GM23248 (cell line): Measurements from ENCODE around the gene APOE. TPM values are rescaled to one million over a fixed set of nuclear protein-coding genes. Genes with fewer than 3 reads are reported as not detected.

Experiments
- DNase-seq: peaks from one replicate; pipeline ENCODE4 v3.0.0-alpha.2; 2015
- H2AFZ ChIP-seq: fragments of 200-600 bp; sonication (generic); 2 replicates; pipeline ENCODE4 v1.6.1; 2016; ENCODE audit warnings: antibody characterized with exemption
- H3F3A ChIP-seq: fragments of 200-600 bp; sonication (generic); 2 replicates; pipeline ENCODE4 v1.6.1; 2016; ENCODE audit warnings: mild to moderate bottlenecking, antibody characterized with exemption, mixed run types; ENCODE audit not compliant: insufficient read depth
- H3K27ac ChIP-seq: fragments of 200-600 bp; sonication (generic); 2 replicates; pipeline ENCODE4 v1.5.1; 2016; ENCODE audit warnings: mild to moderate bottlenecking
- H3K27me3 ChIP-seq: fragments of 200-600 bp; sonication (generic); replicated peaks from 2 replicates; pipeline ENCODE4 v1.6.1; 2016; ENCODE audit warnings: mild to moderate bottlenecking; ENCODE audit not compliant: insufficient read depth
- H3K36me3 ChIP-seq: fragments of 200-600 bp; sonication (generic); 2 replicates; pipeline ENCODE4 v1.6.1; 2016; ENCODE audit warnings: low read depth, mild to moderate bottlenecking
- H3K4me1 ChIP-seq: fragments of 200-600 bp; sonication (generic); 2 replicates; pipeline ENCODE4 v1.6.1; 2016; ENCODE audit warnings: mild to moderate bottlenecking; ENCODE audit not compliant: insufficient read depth
- H3K4me2 ChIP-seq: fragments of 200-600 bp; sonication (generic); one replicate; pipeline ENCODE4 v1.6.1; 2016; ENCODE audit warnings: mild to moderate bottlenecking; ENCODE audit not compliant: unreplicated experiment
- H3K4me3 ChIP-seq: fragments of 200-600 bp; sonication (generic); 2 replicates; pipeline ENCODE4 v1.5.1; 2016; ENCODE audit warnings: mild to moderate bottlenecking
- H3K79me2 ChIP-seq: fragments of 200-600 bp; sonication (generic); 2 replicates; pipeline ENCODE4 v1.6.1; 2016; ENCODE audit warnings: mild to moderate bottlenecking; ENCODE audit not compliant: insufficient read depth
- H3K9ac ChIP-seq: fragments of 200-600 bp; sonication (generic); 2 replicates; pipeline ENCODE4 v1.6.1; 2016; ENCODE audit warnings: mild to moderate bottlenecking
- H3K9me2 ChIP-seq: fragments of 200-600 bp; sonication (generic); 2 replicates; pipeline ENCODE4 v1.6.1; 2016; ENCODE audit warnings: mixed run types, mild to moderate bottlenecking, moderate library complexity; ENCODE audit not compliant: insufficient read depth
- H3K9me3 ChIP-seq: fragments of 200-600 bp; sonication (generic); one replicate; pipeline ENCODE4 v1.6.1; 2017; ENCODE audit warnings: low read depth
- H4K20me1 ChIP-seq: fragments of 200-600 bp; sonication (generic); 2 replicates; pipeline ENCODE4 v1.6.0; 2016; ENCODE audit not compliant: insufficient read depth
- EZH2 ChIP-seq: fragments of 200-600 bp; sonication (generic); IDR thresholded peaks from 2 replicates; pipeline ENCODE4 v1.6.1; 2018; ENCODE audit warnings: antibody characterized with exemption, mild to moderate bottlenecking; ENCODE audit not compliant: insufficient read depth, poor library complexity, severe bottlenecking
- EZH2phosphoT487 ChIP-seq: fragments of 200-600 bp; sonication (generic); IDR thresholded peaks from 2 replicates; pipeline ENCODE4 v1.6.1; 2018; ENCODE audit warnings: antibody characterized with exemption, moderate library complexity, mild to moderate bottlenecking, low read depth; ENCODE audit not compliant: insufficient read depth
- WGBS, 2 experiments: methylation state at CpG; one replicate each; pipeline ENCODE4 v1.1.6; 2015 to 2017; ENCODE audit warnings: low lambda C conversion rate in 2 of 2, low coverage in 1 of 2; ENCODE audit errors: missing lambda C conversion rate in 2 of 2; 5-methylcytosine and 5-hydroxymethylcytosine counted together
- in situ Hi-C: fragments of 300-500 bp; cut with MboI; formaldehyde crosslinking; loops from 2 replicates; pipeline ENCODE4 v1.15.0; 2020
- polyA plus RNA-seq: library from polyadenylated mRNA; unstranded; fragments of >200 nt; fragmentation: Nextera tagmentation; extraction: Ambion mirVana; gene quantifications from 2 replicates; pipeline ENCODE4 v1.2.1, GENCODE V29; 2016
- total RNA-seq: library from RNA; depleted of rRNA; stranded (reverse); fragments of >200 nt; shearing (Covaris generic); gene quantifications from 2 replicates; pipeline ENCODE4 v1.2.3, GENCODE V29; 2014

APOE gene
- total and polyA plus RNA-seq, 2 experiments from 2014 or later = 0.60 to 0.76 TPM

DNA sequence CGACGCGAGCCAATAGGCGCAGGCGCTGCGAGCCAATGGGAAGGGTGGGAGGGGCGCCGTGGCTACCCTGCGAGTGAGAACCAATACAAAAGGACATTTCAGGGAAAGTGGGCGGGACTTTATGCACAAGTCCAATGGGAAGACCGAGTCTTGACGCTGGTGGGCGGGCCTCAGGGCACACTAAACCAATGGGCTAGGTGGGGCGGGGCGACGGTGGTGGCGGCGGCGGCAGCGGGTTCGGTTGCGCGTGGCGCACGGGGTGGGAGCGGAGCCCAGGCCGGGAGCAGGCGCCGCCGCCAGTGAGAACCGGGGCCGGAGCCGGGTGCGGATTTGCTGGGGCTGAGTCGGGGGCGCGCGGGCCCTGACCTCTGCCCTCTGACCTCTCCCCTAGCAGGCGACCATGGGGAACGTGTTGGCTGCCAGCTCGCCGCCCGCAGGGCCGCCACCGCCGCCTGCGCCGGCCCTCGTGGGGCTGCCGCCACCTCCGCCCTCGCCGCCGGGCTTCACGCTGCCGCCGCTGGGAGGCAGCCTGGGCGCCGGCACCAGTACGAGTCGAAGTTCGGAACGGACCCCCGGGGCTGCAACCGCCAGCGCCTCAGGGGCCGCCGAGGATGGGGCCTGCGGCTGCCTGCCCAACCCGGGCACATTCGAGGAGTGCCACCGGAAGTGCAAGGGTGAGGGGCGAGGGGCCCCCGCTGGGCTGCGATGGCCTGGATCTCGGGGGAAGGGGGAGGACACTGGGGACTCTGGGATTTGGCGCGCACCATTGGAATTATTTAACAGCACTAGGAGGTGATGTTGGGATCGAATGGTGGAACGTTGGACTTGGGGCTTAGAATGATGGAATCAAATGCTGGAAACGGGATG, 14.3 kb upstream of the APOE start, which contains the start of gene TOMM40:
TOMM40 (plus strand) TSS at position 239 of the 867 bp plus-strand sequence; CDS start at position 401, 162 bp downstream.
- Histone ChIP-seq H3K36me3 (no peaks in the 10 kb centered on the region), H2AFZ (peak within 1 kb of the TSS; percentile 76), H3K27me3 (no peaks in the 10 kb centered on the region), H3K4me1 (peaks cover 9% of the 10 kb centered on the region), H3K79me2 (peaks cover 38% of the 10 kb centered on the region), H3K9ac (peak within 1 kb of the TSS; percentile 87), H4K20me1 (no peaks in the 10 kb centered on the region), H3K9me3 (no peaks in the 10 kb centered on the region), H3K27ac (peak within 1 kb of the TSS; percentile 90), H3F3A (peaks cover 13% of the 10 kb centered on the region), H3K4me2 (peak within 1 kb of the TSS; percentile 99), H3K9me2 (no peaks in the 10 kb centered on the region), H3K4me3 (peak within 1 kb of the TSS; percentile 85)
- peak; percentile 100 for DNase-seq
- TF ChIP-seq EZH2phosphoT487 (no peak), EZH2 (no peak)
- WGBS, 2 experiments = 0 to 1% methylated on average over 50 to 62 of the region's 81 CpGs
- in situ Hi-C loops = no loop called here

- Histone ChIP-seq H3K9ac (peak overlapping the region; percentile 87), H3K79me2 (peaks cover 49% of the 10 kb centered on the region)
- no peak for DNase-seq
These were observed 12.7 kb upstream of the APOE start for GRCh38 chr19:44892932-44893331.

DNA sequence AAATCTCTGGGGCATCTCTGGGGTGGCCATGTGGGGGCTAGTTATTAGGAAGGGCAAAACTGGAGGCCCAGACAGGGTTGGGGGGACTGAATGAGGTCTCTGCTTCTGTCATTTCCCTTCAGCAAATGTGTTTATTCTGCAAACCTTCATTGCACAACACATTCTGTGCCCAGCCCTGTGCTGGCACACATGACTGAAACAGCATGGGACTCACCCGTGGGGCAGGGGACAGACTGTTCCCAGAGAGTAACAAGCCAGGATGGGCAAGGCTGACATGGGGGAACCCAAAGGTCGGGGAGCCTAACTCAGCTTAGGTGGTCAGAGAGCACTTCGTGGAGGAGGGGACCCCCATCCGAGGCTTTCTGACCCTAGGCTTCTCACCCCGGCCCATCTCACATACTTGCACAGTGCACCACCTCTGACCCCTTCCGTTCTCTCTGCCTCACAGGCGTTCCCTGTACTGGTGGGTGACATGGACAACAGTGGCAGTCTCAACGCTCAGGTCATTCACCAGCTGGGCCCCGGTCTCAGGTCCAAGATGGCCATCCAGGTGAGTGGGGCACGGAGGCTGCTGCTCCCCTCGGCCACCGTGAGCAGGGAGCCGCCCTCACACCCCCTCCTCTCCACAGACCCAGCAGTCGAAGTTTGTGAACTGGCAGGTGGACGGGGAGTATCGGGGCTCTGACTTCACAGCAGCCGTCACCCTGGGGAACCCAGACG, 12.1 kb upstream of the APOE start:
- H3F3A ChIP-seq = peaks cover 13% of the 10 kb centered on the region
- no peaks in the 10 kb centered on the region for H3K27me3 ChIP-seq
- no peaks in the 10 kb centered on the region for H3K36me3 ChIP-seq
- H4K20me1 ChIP-seq = no peaks in the 10 kb centered on the region
- H3K4me2 ChIP-seq = no peak overlapping the region
- no peak overlapping the region for H2AFZ ChIP-seq
- WGBS, 2 experiments = 85% methylated on average over 17 to 18 of the region's 18 CpGs
- 0 out of 2 replicates have a peak overlapping the region, but pooled peaks have one; percentile 87 for H3K9ac ChIP-seq
- TF ChIP-seq EZH2 (no peak), EZH2phosphoT487 (no peak)
- in situ Hi-C loops = no loop called here
- peaks cover 9% of the 10 kb centered on the region for H3K4me1 ChIP-seq
- no peak overlapping the region for H3K27ac ChIP-seq
- DNase-seq = no peak
- no peak overlapping the region for H3K4me3 ChIP-seq
- no peaks in the 10 kb centered on the region for H3K9me3 ChIP-seq
- H3K79me2 ChIP-seq = peaks cover 49% of the 10 kb centered on the region
- no peaks in the 10 kb centered on the region for H3K9me2 ChIP-seq

More at GRCh38 chr19:44892932-44893331, 12.7 kb upstream of the APOE start:
- Histone ChIP-seq H3F3A (peaks cover 13% of the 10 kb centered on the region), H3K27me3 (no peaks in the 10 kb centered on the region), H2AFZ (no peak overlapping the region), H3K36me3 (no peaks in the 10 kb centered on the region), H3K27ac (no peak overlapping the region), H3K9me3 (no peaks in the 10 kb centered on the region), H3K4me1 (peaks cover 9% of the 10 kb centered on the region), H3K9me2 (no peaks in the 10 kb centered on the region), H3K4me2 (no peak overlapping the region), H3K4me3 (no peak overlapping the region; the same call in 1 of the 2 replicates), H4K20me1 (no peaks in the 10 kb centered on the region)
- TF ChIP-seq EZH2phosphoT487 (no peak), EZH2 (no peak)
- WGBS, 2 experiments = 85 to 86% methylated on average over 7 of the region's 7 CpGs
- in situ Hi-C loops = no loop called here

- H3K27me3 ChIP-seq = no peaks in the 10 kb centered on the region
- in situ Hi-C loops = no loop called here
- no peak overlapping the region for H3K4me3 ChIP-seq
- peaks cover 12% of the 10 kb centered on the region for H3F3A ChIP-seq
- TF ChIP-seq EZH2 = no peak
- no peak for TF ChIP-seq EZH2phosphoT487
- peak; percentile 22 for DNase-seq
- no peaks in the 10 kb centered on the region for H3K9me3 ChIP-seq
- no peaks in the 10 kb centered on the region for H3K36me3 ChIP-seq
- H3K27ac ChIP-seq = no peak overlapping the region
- H3K9ac ChIP-seq = no peak overlapping the region
- H3K4me1 ChIP-seq = peaks cover 9% of the 10 kb centered on the region
- H3K4me2 ChIP-seq = no peak overlapping the region
- H4K20me1 ChIP-seq = no peaks in the 10 kb centered on the region
- H3K9me2 ChIP-seq = no peaks in the 10 kb centered on the region
- H2AFZ ChIP-seq = no peak overlapping the region
- peaks cover 49% of the 10 kb centered on the region for H3K79me2 ChIP-seq
- 87 to 90% methylated on average over 4 to 6 of the region's 6 CpGs for WGBS, 2 experiments
These were observed 11.6 kb upstream of the APOE start for GRCh38 chr19:44894052-44894400.
